Measurements from ENCODE around the gene SUGP2. TPM values are rescaled to one million over a fixed set of nuclear protein-coding genes. Genes with fewer than 3 reads are reported as not detected.

The SUGP2 gene
- total RNA-seq, 1 experiment from 2014 or later, result 48.9 TPM

DNA sequence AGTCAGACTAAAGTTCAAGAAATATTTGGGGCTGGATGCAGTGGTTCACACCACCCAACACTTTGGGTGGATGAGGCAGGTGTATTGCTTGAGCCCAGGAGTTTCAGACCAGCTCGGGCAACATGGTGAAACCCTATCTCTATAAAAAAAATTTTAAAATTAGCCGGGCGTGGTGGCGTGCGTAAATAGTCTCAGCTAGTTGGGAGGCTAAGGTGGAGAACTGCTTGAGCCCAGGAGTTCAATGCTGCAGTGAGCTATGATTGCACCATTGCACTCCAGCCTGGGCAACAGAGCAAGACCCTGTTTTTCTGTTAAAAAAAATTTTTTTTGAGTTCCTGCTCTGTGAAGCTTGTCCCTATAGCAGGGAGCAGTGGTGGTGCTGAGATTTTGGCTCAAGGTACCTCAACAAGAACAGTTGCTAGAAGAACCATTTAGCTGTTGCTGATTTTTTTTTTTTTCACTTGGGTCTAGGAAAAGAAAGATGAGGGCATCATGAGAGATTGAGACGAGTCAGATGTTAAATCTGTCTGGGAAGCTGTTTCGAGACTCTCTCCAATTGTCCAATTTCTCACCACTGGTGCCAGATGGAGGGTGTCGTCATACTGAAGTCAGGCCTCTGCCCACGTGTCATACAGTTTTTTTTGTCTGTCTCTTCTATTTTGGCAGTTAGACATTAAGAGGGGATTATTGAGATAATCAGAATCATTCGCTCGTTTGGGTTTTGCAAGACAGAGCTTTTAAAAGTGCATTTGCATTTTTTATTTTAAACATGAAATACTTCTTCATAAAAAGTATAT lies 34.2 kb upstream of the SUGP2 start:
- no peak overlapping the region for H3K4me2 ChIP-seq (ENCODE audit: low read length)
- no peaks in the 10 kb centered on the region for H3K27me3 ChIP-seq (ENCODE audit: low read length)
- intact Hi-C loops (cut with micrococcal nuclease), result no loop called here
- H2AFZ ChIP-seq (ENCODE audit: low read length), result no peak overlapping the region
- H3K9me2 ChIP-seq (replicated peaks; ENCODE audit: low read length), result no peaks in the 10 kb centered on the region
- no TSS peak for BruUV-seq (replicated peaks)
- DNase-seq, result no peak
- H3K27ac ChIP-seq (ENCODE audit: low read length), result no peak overlapping the region
- H3K4me3 ChIP-seq (ENCODE audit: low read length), result no peak overlapping the region
- no peaks in the 10 kb centered on the region for H3K79me2 ChIP-seq (ENCODE audit: low read length)
- no peaks in the 10 kb centered on the region for H3K36me3 ChIP-seq (ENCODE audit: low read depth, low read length)
- ATAC-seq, result no peak
- no peaks in the 10 kb centered on the region for H3F3A ChIP-seq (ENCODE audit: low read length, unreplicated experiment)
- POLR2A ChIA-PET (ENCODE audit: unreplicated experiment), result no interaction called here
- TF ChIP-seq EZH2phosphoT487 (IDR thresholded peaks at IDR 0.05; ENCODE audit: borderline replicate concordance, low read length) (no peak), EZH2 (IDR thresholded peaks at IDR 0.05; ENCODE audit: low read length, unreplicated experiment) (no peak)
- TF ChIP-seq, protein P1, sequence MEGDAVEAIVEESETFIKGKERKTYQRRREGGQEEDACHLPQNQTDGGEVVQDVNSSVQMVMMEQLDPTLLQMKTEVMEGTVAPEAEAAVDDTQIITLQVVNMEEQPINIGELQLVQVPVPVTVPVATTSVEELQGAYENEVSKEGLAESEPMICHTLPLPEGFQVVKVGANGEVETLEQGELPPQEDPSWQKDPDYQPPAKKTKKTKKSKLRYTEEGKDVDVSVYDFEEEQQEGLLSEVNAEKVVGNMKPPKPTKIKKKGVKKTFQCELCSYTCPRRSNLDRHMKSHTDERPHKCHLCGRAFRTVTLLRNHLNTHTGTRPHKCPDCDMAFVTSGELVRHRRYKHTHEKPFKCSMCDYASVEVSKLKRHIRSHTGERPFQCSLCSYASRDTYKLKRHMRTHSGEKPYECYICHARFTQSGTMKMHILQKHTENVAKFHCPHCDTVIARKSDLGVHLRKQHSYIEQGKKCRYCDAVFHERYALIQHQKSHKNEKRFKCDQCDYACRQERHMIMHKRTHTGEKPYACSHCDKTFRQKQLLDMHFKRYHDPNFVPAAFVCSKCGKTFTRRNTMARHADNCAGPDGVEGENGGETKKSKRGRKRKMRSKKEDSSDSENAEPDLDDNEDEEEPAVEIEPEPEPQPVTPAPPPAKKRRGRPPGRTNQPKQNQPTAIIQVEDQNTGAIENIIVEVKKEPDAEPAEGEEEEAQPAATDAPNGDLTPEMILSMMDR (conservative IDR thresholded peaks at IDR 0.05; ENCODE audit: low read depth, low read length), result no peak
- H3K9ac ChIP-seq (ENCODE audit: low read length), result no peak overlapping the region
- CTCF ChIA-PET, result interaction anchor here (0.6 kb wide), 1 partner anchor 13 kb away, joined by 5 read pairs; no protein-coding TSS in a partner anchor
- H3K4me1 ChIP-seq (ENCODE audit: insufficient read depth, low read length), result peaks cover 15% of the 10 kb centered on the region
- H4K20me1 ChIP-seq (ENCODE audit: low read length), result no peaks in the 10 kb centered on the region
- no peaks in the 10 kb centered on the region for H3K9me3 ChIP-seq (ENCODE audit: low read length)

DNA sequence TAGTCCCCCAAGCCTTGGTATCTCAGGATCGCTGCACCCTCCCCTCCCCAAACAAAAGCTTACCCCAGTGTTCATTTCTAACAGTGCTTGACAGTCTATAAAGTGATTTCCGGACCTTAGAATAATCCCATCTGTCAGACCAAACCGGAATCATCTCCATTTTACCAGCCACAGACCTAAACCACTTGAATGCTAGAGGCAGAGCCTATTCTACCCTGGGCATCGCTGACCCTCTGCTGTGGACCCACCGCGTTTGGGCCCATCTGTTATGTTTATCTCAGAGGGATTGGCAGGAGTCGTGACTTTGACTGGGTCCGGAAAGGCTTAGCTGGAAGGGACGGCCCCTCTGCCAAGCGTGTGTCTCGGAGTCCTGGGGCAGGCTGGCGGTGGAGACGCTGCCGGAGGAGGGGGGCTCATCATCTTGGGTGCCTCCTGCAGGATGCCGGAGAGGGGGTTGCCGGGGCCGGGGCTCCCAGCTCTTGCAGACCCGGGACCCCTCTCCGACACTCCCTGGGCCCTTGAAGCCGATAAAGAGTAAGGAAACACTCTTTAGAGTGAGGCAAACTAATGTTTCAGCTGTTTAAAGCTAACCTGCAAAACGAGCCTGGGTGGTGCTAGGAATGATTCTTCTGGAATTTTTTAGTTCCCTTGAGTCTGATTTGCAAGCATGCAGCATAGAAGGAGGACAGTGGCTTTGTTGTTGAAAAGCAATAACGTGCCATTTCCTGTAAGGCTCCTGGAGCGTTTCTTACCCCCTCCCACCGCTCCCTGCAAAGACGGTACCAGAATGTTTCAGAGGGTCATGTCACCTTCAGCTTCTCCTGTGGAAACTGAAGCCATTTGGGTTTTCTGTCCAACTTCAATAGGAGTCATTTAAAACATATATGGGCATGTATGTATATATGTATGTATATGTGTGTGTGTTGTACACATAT lies 31.8 kb upstream of the SUGP2 start:
- Histone ChIP-seq H2AFZ (ENCODE audit: low read length) (peak overlapping the region; percentile 69), H3K27ac (ENCODE audit: low read length) (no peak overlapping the region), H3K27me3 (ENCODE audit: low read length) (no peaks in the 10 kb centered on the region), H3K79me2 (ENCODE audit: low read length) (no peaks in the 10 kb centered on the region), H3K9me2 (replicated peaks; ENCODE audit: low read length) (no peaks in the 10 kb centered on the region), H3K4me1 (ENCODE audit: insufficient read depth, low read length) (peaks cover 23% of the 10 kb centered on the region), H4K20me1 (ENCODE audit: low read length) (no peaks in the 10 kb centered on the region), H3K36me3 (ENCODE audit: low read depth, low read length) (no peaks in the 10 kb centered on the region), H3K9me3 (ENCODE audit: low read length) (no peaks in the 10 kb centered on the region), H3K4me2 (ENCODE audit: low read length) (peak overlapping the region; percentile 95), H3K4me3 (ENCODE audit: low read length) (peak overlapping the region; percentile 71), H3K9ac (ENCODE audit: low read length) (peak overlapping the region; percentile 19; the same call in 1 of the 2 replicates), H3F3A (ENCODE audit: low read length, unreplicated experiment) (no peaks in the 10 kb centered on the region)
- DNase-seq (peak; percentile 19), ATAC-seq (no peak)
- POLR2A ChIA-PET (ENCODE audit: unreplicated experiment), result no interaction called here
- intact Hi-C loops (cut with micrococcal nuclease), result no loop called here
- CTCF ChIA-PET, result interaction anchor here (0.6 kb wide), 1 partner anchor 110 kb away, joined by 3 read pairs; no protein-coding TSS in a partner anchor
- TSS peak; percentile 16 for BruUV-seq (replicated peaks)
- TF ChIP-seq EZH2phosphoT487 (IDR thresholded peaks at IDR 0.05; ENCODE audit: borderline replicate concordance, low read length) (no peak), EZH2 (IDR thresholded peaks at IDR 0.05; ENCODE audit: low read length, unreplicated experiment) (no peak)
- TF ChIP-seq, protein P1 (conservative IDR thresholded peaks at IDR 0.05; ENCODE audit: low read depth, low read length), result no peak

Measured in PC-3 (cell line).